AG04449 (cell line): Measurements from ENCODE around the gene FLNB.

Experiments
- CTCF ChIA-PET: fragments of 350-600 bp; formaldehyde crosslinking; extraction: SDS; loops from one replicate; lab custom pipeline; 2021; ENCODE audit warnings: antibody characterized with exemption; lab: Yijun Ruan, JAX
- POLR2A ChIA-PET: fragments of 400-600, 350-600 bp; formaldehyde crosslinking; extraction: SDS; loops from one replicate; lab custom pipeline; 2020; ENCODE audit warnings: antibody characterized with exemption, inconsistent platforms; lab: Yijun Ruan, JAX
- DNase-seq: peaks from one replicate; pipeline ENCODE4 v3.0.0-alpha.2; 2010; ENCODE audit warnings: low read depth, low spot score
- H3K4me3 ChIP-seq: 2 replicates; pipeline ENCODE4 v1.5.1; 2011; ENCODE audit warnings: low read depth, mild to moderate bottlenecking, control low read depth, low read length
- CTCF ChIP-seq: IDR thresholded peaks from one replicate; pipeline ENCODE4 v1.5.1; 2011; ENCODE audit warnings: mild to moderate bottlenecking, moderate library complexity, low read length, control low read depth, inconsistent platforms; ENCODE audit not compliant: insufficient read depth; ENCODE audit errors: missing control alignments

The FLNB gene

GRCh38 chr3:58161435-58162398 lies 153.5 kb downstream of the FLNB start:
- CTCF ChIA-PET: interaction anchor here (0.8 to 2.1 kb wide), 3 partner anchors 11 to 199 kb away, joined by 3 to 17 read pairs (median 4); no protein-coding TSS in a partner anchor
- peak; percentile 70 for DNase-seq
- POLR2A ChIA-PET: no interaction called here
- no peak for TF ChIP-seq CTCF
- H3K4me3 ChIP-seq: no peak overlapping the region

- no peak for TF ChIP-seq CTCF
- no peak overlapping the region for H3K4me3 ChIP-seq
- CTCF ChIA-PET: interaction anchor here (0.9 to 1.0 kb wide), 2 partner anchors 14 to 15 kb away, joined by 3 read pairs; no protein-coding TSS in a partner anchor
- POLR2A ChIA-PET: no interaction called here
- DNase-seq: no peak
These were observed 155.0 kb downstream of the FLNB start for GRCh38 chr3:58163234-58163633.

- DNase-seq: no peak
- CTCF ChIA-PET: interaction anchor here (1.3 to 4.5 kb wide), 6 partner anchors 8 to 202 kb away, joined by 4 to 116 read pairs (median 8); no protein-coding TSS in a partner anchor
- no peak overlapping the region for H3K4me3 ChIP-seq
- POLR2A ChIA-PET: no interaction called here
- no peak for TF ChIP-seq CTCF
These were observed 156.1 kb downstream of the FLNB start for GRCh38 chr3:58164199-58164879.

- DNase-seq: no peak
- no peak for TF ChIP-seq CTCF
- no peak overlapping the region for H3K4me3 ChIP-seq
- POLR2A ChIA-PET: interaction anchor here (0.8 kb wide), 1 partner anchor 152 kb away, joined by 3 read pairs; no protein-coding TSS in a partner anchor
- CTCF ChIA-PET: interaction anchor here (1.3 to 4.5 kb wide), 13 partner anchors 8 to 208 kb away, joined by 3 to 116 read pairs (median 7); no protein-coding TSS in a partner anchor
These were observed 156.9 kb downstream of the FLNB start for GRCh38 chr3:58164906-58165821.

DNA sequence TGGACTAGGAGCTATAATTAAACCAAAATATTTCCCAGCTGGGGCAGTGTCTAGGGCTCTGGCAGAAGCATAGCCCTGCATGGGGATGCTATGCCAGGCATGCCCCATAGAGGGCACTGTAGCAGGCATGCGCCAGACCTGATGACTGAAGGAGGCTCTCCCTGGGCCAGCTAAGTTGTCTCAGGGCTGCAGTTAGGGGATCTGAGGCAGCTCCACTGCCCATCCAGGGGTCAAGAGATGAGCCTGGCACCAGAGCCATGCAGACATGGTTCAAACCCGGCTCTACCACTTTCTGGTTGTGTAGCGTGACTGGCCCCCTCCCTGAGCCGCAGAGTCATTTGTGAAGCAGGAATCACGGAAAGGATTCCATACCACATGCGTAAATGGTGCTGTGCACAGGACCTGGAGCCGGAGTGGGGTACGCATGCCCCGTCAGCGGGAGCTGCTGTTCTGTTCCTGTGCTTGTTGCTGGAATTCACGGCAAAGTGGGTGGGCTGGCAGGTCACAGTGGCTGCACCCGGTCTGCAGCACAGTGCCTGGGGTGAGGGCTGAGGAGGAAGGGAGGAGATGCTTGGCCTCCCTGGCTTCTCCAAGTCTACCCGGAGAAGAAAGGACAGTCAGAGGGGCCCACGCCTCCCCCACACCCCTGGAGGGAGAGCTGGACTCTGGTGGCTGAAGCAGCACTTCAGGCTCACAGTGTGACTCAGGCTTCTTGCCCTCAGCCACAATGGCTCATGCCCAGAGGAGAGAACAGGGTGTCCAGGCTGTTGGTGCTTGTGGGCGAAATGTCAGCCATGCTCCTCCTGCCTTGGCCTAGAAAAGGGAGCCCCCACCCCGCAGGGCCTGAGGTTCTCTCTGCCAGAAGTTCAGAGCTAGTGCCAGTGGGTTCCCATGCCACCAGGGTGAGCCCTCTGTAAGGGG lies 159.5 kb downstream of the FLNB start:
- H3K4me3 ChIP-seq: no peak overlapping the region
- DNase-seq: no peak
- POLR2A ChIA-PET: interaction anchor here (1.9 kb wide), 1 partner anchor 159 kb away, joined by 4 read pairs; no protein-coding TSS in a partner anchor
- TF ChIP-seq CTCF: peak; percentile 90
- CTCF ChIA-PET: interaction anchor here (0.6 to 4.5 kb wide), 36 partner anchors 9 to 301 kb away, joined by 3 to 116 read pairs (median 4); partner anchors contain the start of genes FLNB, HTD2 and RPP14
